Ectodermal cell (in vitro differentiated cells): Measurements from ENCODE around the gene ARFRP1.
A peak's percentile ranks its signal among the peaks of the same experiment; 100 is the strongest.

Source experiments
- H3K27ac ChIP-seq: 2 replicates; pipeline ENCODE4 v1.7.0; 2013; ENCODE audit warnings: mild to moderate bottlenecking, low read depth, low read length; ENCODE audit not compliant: insufficient read depth, poor library complexity, severe bottlenecking
- H3K27me3 ChIP-seq: 2 replicates; pipeline ENCODE4 v1.7.0; 2013; ENCODE audit warnings: mild to moderate bottlenecking, low read length; ENCODE audit not compliant: insufficient read depth, control insufficient read depth, poor library complexity, severe bottlenecking
- H3K36me3 ChIP-seq: one replicate; pipeline ENCODE4 v1.7.0; 2013; ENCODE audit warnings: low read length; ENCODE audit not compliant: control insufficient read depth, insufficient read depth
- H3K4me1 ChIP-seq: one replicate; pipeline ENCODE4 v1.7.0; 2013; ENCODE audit warnings: low read length; ENCODE audit not compliant: control insufficient read depth, insufficient read depth
- H3K4me3 ChIP-seq: 2 replicates; pipeline ENCODE4 v1.7.0; 2013; ENCODE audit warnings: low read depth, low read length, control low read depth; ENCODE audit not compliant: insufficient read depth
- H3K9me3 ChIP-seq: 2 replicates; pipeline ENCODE4 v1.7.0; 2013; ENCODE audit warnings: mild to moderate bottlenecking, low read length, moderate library complexity; ENCODE audit not compliant: control insufficient read depth
- WGBS, 2 experiments: methylation state at CpG; one replicate each; pipeline ENCODE4 v1.1.7; 2013; ENCODE audit warnings: missing lambda C conversion rate in 2 of 2; 5-methylcytosine and 5-hydroxymethylcytosine counted together

ARFRP1 gene

GRCh38 chr20:63690003-63690897 lies 17.5 kb downstream of the ARFRP1 start:
- Histone ChIP-seq H3K4me1 (no peaks in the 10 kb centered on the region), H3K4me3 (no peak overlapping the region), H3K27ac (no peak overlapping the region), H3K9me3 (no peaks in the 10 kb centered on the region), H3K27me3 (no peaks in the 10 kb centered on the region), H3K36me3 (no peaks in the 10 kb centered on the region)
- 94 to 95% methylated on average over 40 of the region's 40 CpGs for WGBS, 2 experiments

GRCh38 chr20:63689046-63690002 lies 18.5 kb downstream of the ARFRP1 start:
- Histone ChIP-seq H3K27ac (no peak overlapping the region), H3K36me3 (no peaks in the 10 kb centered on the region), H3K4me3 (no peak overlapping the region), H3K4me1 (no peaks in the 10 kb centered on the region), H3K9me3 (no peaks in the 10 kb centered on the region), H3K27me3 (no peaks in the 10 kb centered on the region)
- WGBS, 2 experiments, result 95 to 96% methylated on average over 44 of the region's 44 CpGs

GRCh38 chr20:63688228-63689045 lies 19.3 kb downstream of the ARFRP1 start:
- Histone ChIP-seq H3K27me3 (no peaks in the 10 kb centered on the region), H3K4me1 (no peaks in the 10 kb centered on the region), H3K4me3 (no peak overlapping the region), H3K36me3 (no peaks in the 10 kb centered on the region), H3K9me3 (no peaks in the 10 kb centered on the region), H3K27ac (no peak overlapping the region)
- 94 to 95% methylated on average over 31 of the region's 31 CpGs for WGBS, 2 experiments

GRCh38 chr20:63687419-63688178 lies 20.2 kb downstream of the ARFRP1 start:
- H3K4me1 ChIP-seq, result no peaks in the 10 kb centered on the region
- 94 to 95% methylated on average over 29 of the region's 29 CpGs for WGBS, 2 experiments
- H3K27me3 ChIP-seq, result no peaks in the 10 kb centered on the region
- H3K4me3 ChIP-seq, result no peak overlapping the region
- no peaks in the 10 kb centered on the region for H3K36me3 ChIP-seq
- no peak overlapping the region for H3K27ac ChIP-seq
- H3K9me3 ChIP-seq, result no peaks in the 10 kb centered on the region

- H3K4me3 ChIP-seq, result no peak overlapping the region
- no peaks in the 10 kb centered on the region for H3K36me3 ChIP-seq
- 90 to 92% methylated on average over 45 of the region's 45 CpGs for WGBS, 2 experiments
- H3K27me3 ChIP-seq, result no peaks in the 10 kb centered on the region
- no peaks in the 10 kb centered on the region for H3K9me3 ChIP-seq
- no peaks in the 10 kb centered on the region for H3K4me1 ChIP-seq
- peak overlapping the region; percentile 65 for H3K27ac ChIP-seq
Measured at GRCh38 chr20:63686492-63687321, 21.1 kb downstream of the ARFRP1 start.

- H3K27me3 ChIP-seq, result no peaks in the 10 kb centered on the region
- no peak overlapping the region for H3K27ac ChIP-seq
Measured at GRCh38 chr20:63686094-63686491, 21.7 kb downstream of the ARFRP1 start.

GRCh38 chr20:63685269-63686026 lies 22.3 kb downstream of the ARFRP1 start:
- no peaks in the 10 kb centered on the region for H3K27me3 ChIP-seq
- H3K4me1 ChIP-seq, result no peaks in the 10 kb centered on the region
- no peak overlapping the region for H3K27ac ChIP-seq
- H3K4me3 ChIP-seq, result no peak overlapping the region
- no peaks in the 10 kb centered on the region for H3K36me3 ChIP-seq
- 93% methylated on average over 21 of the region's 21 CpGs for whole genome bisulfite sequencing, 2 experiments
- no peaks in the 10 kb centered on the region for H3K9me3 ChIP-seq

More at GRCh38 chr20:63686094-63686491, 21.7 kb downstream of the ARFRP1 start:
- no peaks in the 10 kb centered on the region for H3K36me3 ChIP-seq
- no peaks in the 10 kb centered on the region for H3K4me1 ChIP-seq
- WGBS, 2 experiments, result 95 to 97% methylated on average over 24 of the region's 24 CpGs
- no peaks in the 10 kb centered on the region for H3K9me3 ChIP-seq
- H3K4me3 ChIP-seq, result no peak overlapping the region

GRCh38 chr20:63682384-63683139 lies 25.2 kb downstream of the ARFRP1 start:
- 91 to 92% methylated on average over 22 of the region's 22 CpGs for WGBS, 2 experiments
- H3K4me1 ChIP-seq, result no peaks in the 10 kb centered on the region
- no peak overlapping the region for H3K27ac ChIP-seq
- no peaks in the 10 kb centered on the region for H3K9me3 ChIP-seq
- no peak overlapping the region for H3K4me3 ChIP-seq
- H3K36me3 ChIP-seq, result no peaks in the 10 kb centered on the region
- H3K27me3 ChIP-seq, result no peaks in the 10 kb centered on the region
